Bronchial epithelial cell (primary cell): Measurements from ENCODE around the gene PCDHGA10. TPM values are rescaled to one million over a fixed set of nuclear protein-coding genes. Genes with fewer than 3 reads are reported as not detected.

Experiments used
- DNase-seq: peaks from one replicate; pipeline ENCODE4 v3.0.0-alpha.2; 2010; ENCODE audit warnings: low read depth
- FAIRE-seq: peaks from 2 replicates; lab custom pipeline; 2011; peaks lifted over from hg19 to GRCh38; lab: Jason Lieb, UNC
- H3K27me3 ChIP-seq: 2 replicates; pipeline ENCODE4 v1.5.1; 2011; ENCODE audit warnings: low read length; ENCODE audit not compliant: control insufficient read depth, insufficient read depth
- H3K36me3 ChIP-seq: 2 replicates; pipeline ENCODE4 v1.5.1; 2011; ENCODE audit warnings: low read length; ENCODE audit not compliant: control insufficient read depth, insufficient read depth
- H3K4me3 ChIP-seq: 2 replicates; pipeline ENCODE4 v1.5.1; 2011; ENCODE audit warnings: mild to moderate bottlenecking, low read depth, low read length, control low read depth
- total RNA-seq: library from RNA; depleted of rRNA; stranded (reverse); fragments of >200 nt; gene quantifications from 2 replicates; pipeline ENCODE4 v1.2.1, GENCODE V29; 2014
- TF ChIP-seq, protein P1 (sequence below): IDR thresholded peaks from 2 replicates; pipeline ENCODE4 v1.5.1; 2011; ENCODE audit warnings: mild to moderate bottlenecking, moderate library complexity, low read length, control low read depth, inconsistent platforms; ENCODE audit not compliant: insufficient read depth, severe bottlenecking

Gene PCDHGA10
- total RNA-seq, 1 donor from 2014 or later: 2.1 TPM

DNA sequence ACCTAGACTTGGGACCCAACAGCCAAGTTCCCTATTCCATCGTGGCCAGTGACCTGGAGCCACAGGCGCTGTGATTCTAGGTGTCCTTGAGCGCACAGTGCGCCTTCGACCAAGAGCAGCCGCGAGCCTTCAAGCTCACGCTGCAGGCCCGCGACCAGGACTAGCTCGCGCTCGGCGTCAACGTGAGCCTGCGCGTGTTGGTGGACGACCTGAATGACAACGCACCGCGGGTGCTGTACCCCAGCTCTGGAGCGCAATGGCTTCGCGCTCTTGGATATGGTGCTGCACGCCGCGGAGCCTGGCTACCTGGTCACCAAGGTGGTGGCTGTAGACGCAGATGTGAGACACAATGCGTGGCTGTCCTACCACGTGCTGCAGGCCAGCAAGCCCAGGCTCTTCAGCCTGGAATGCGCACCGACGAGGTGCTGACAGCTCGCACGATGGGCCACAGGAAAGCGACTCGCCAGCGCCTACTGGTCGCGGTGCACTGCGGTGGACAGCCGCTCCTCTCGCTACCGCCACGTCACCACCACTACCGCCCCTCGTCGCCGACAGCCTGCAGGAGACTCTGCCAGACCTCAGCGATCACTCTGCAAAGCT lies 28.9 kb downstream of the PCDHGA10 start:
- DNase-seq (no peak), FAIRE-seq (no peak)
- no peaks in the 10 kb centered on the region for H3K36me3 ChIP-seq
- H3K27me3 ChIP-seq: no peaks in the 10 kb centered on the region
- TF ChIP-seq, protein P1, sequence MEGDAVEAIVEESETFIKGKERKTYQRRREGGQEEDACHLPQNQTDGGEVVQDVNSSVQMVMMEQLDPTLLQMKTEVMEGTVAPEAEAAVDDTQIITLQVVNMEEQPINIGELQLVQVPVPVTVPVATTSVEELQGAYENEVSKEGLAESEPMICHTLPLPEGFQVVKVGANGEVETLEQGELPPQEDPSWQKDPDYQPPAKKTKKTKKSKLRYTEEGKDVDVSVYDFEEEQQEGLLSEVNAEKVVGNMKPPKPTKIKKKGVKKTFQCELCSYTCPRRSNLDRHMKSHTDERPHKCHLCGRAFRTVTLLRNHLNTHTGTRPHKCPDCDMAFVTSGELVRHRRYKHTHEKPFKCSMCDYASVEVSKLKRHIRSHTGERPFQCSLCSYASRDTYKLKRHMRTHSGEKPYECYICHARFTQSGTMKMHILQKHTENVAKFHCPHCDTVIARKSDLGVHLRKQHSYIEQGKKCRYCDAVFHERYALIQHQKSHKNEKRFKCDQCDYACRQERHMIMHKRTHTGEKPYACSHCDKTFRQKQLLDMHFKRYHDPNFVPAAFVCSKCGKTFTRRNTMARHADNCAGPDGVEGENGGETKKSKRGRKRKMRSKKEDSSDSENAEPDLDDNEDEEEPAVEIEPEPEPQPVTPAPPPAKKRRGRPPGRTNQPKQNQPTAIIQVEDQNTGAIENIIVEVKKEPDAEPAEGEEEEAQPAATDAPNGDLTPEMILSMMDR: no peak
- H3K4me3 ChIP-seq: no peak overlapping the region

DNA sequence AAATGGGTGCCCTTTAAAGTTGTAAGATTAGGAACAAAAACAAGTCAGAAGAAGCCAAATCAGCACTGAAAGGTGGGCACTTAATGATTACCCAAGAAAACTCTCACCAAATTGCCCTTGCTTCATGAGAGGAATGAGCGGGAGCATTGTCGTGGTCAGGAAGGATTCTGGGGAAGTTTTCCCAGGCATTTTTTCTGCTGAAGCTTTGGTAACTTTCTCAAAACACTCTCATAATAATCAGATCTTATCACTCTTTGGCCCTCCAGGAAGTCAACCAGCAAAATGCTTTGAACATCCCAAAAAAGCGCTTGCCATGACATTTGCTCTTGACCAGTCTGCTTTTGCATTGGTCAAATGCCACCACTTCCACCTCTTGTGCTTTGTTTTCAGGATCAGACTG lies 52.6 kb downstream of the PCDHGA10 start:
- TF ChIP-seq, protein P1: no peak
- H3K27me3 ChIP-seq: no peaks in the 10 kb centered on the region
- H3K36me3 ChIP-seq: no peaks in the 10 kb centered on the region
- DNase-seq (no peak), FAIRE-seq (no peak)
- H3K4me3 ChIP-seq: no peak overlapping the region

Other genes with a start within 250 kb of the PCDHGA10 start
- not detected in 2 replicates for gene PCDHB7, start 240.3 kb upstream of the PCDHGA10 start, total RNA-seq
- gene PCDHB8, start 235.2 kb upstream of the PCDHGA10 start, total RNA-seq: under 0.01 TPM in 2 replicates
- under 0.01 TPM in 1 of 2 replicates, not detected in the other for gene PCDHB16, start 230.6 kb upstream of the PCDHGA10 start, total RNA-seq
- under 0.01 TPM in 1 of 2 replicates, not detected in the other for gene PCDHB9, start 225.8 kb upstream of the PCDHGA10 start, total RNA-seq
- 0.13 and 0.26 TPM in 2 replicates for gene PCDHB10, start 220.6 kb upstream of the PCDHGA10 start, total RNA-seq
- under 0.01 and 0.26 TPM in 2 replicates for gene PCDHB11, start 213.4 kb upstream of the PCDHGA10 start, total RNA-seq
- gene PCDHB12, start 204.3 kb upstream of the PCDHGA10 start, total RNA-seq: 0.13 TPM in 1 of 2 replicates, not detected in the other
- 0.26 TPM in 1 of 2 replicates, not detected in the other for gene PCDHB13, start 199.1 kb upstream of the PCDHGA10 start, total RNA-seq
- gene PCDHB14, start 189.6 kb upstream of the PCDHGA10 start, total RNA-seq: 0.26 and 0.77 TPM in 2 replicates
- under 0.01 and 0.51 TPM in 2 replicates for gene PCDHB15, start 167.6 kb upstream of the PCDHGA10 start, total RNA-seq
- 0.13 TPM in 1 of 2 replicates, not detected in the other for gene SLC25A2, start 108.9 kb upstream of the PCDHGA10 start, total RNA-seq
- gene TAF7, start 92.2 kb upstream of the PCDHGA10 start, total RNA-seq: 36.3 and 74.5 TPM in 2 replicates
- under 0.01 and 0.26 TPM in 2 replicates for gene PCDHGA1, start 82.5 kb upstream of the PCDHGA10 start, total RNA-seq
- gene PCDHGA2, start 74.2 kb upstream of the PCDHGA10 start, total RNA-seq: under 0.01 and 0.26 TPM in 2 replicates
- under 0.01 and 0.13 TPM in 2 replicates for gene PCDHGA3, start 69.2 kb upstream of the PCDHGA10 start, total RNA-seq
- under 0.01 and 0.26 TPM in 2 replicates for gene PCDHGB1, start 62.9 kb upstream of the PCDHGA10 start, total RNA-seq
- 0.26 and 0.53 TPM in 2 replicates for gene PCDHGA4, start 58.0 kb upstream of the PCDHGA10 start, total RNA-seq
- under 0.01 and 0.26 TPM in 2 replicates for gene PCDHGB2, start 53.0 kb upstream of the PCDHGA10 start, total RNA-seq
- gene PCDHGA5, start 48.8 kb upstream of the PCDHGA10 start, total RNA-seq: under 0.01 and 0.13 TPM in 2 replicates
- gene PCDHGB3, start 42.7 kb upstream of the PCDHGA10 start, total RNA-seq: under 0.01 and 0.77 TPM in 2 replicates
- under 0.01 and 0.26 TPM in 2 replicates for gene PCDHGA6, start 39.1 kb upstream of the PCDHGA10 start, total RNA-seq
- gene PCDHGA7, start 30.2 kb upstream of the PCDHGA10 start, total RNA-seq: under 0.01 and 0.51 TPM in 2 replicates
- gene PCDHGB4, start 25.3 kb upstream of the PCDHGA10 start, total RNA-seq: 2.1 and 3.1 TPM in 2 replicates
- gene PCDHGA8, start 20.4 kb upstream of the PCDHGA10 start, total RNA-seq: under 0.01 and 0.51 TPM in 2 replicates
- gene PCDHGB5, start 15.0 kb upstream of the PCDHGA10 start, total RNA-seq: 2.4 and 5.1 TPM in 2 replicates
- gene PCDHGA9, start 10.2 kb upstream of the PCDHGA10 start, total RNA-seq: 0.53 and 1.5 TPM in 2 replicates
- gene PCDHGB6, start 5.0 kb upstream of the PCDHGA10 start, total RNA-seq: 0.53 and 1.5 TPM in 2 replicates
- gene PCDHGB7, start 4.7 kb downstream of the PCDHGA10 start, total RNA-seq: 1.3 and 3.3 TPM in 2 replicates
- gene PCDHGA11, start 8.1 kb downstream of the PCDHGA10 start, total RNA-seq: 1.6 and 3.2 TPM in 2 replicates
- 0.79 and 1.4 TPM in 2 replicates for gene PCDHGA12, start 17.5 kb downstream of the PCDHGA10 start, total RNA-seq
- 9.5 and 17.4 TPM in 2 replicates for gene PCDHGC3, start 63.0 kb downstream of the PCDHGA10 start, total RNA-seq
- gene PCDHGC4, start 72.0 kb downstream of the PCDHGA10 start, total RNA-seq: 0.53 and 0.90 TPM in 2 replicates
- gene PCDHGC5, start 76.1 kb downstream of the PCDHGA10 start, total RNA-seq: 0.26 and 0.77 TPM in 2 replicates
- gene DIAPH1, start 206.0 kb downstream of the PCDHGA10 start, total RNA-seq: 48.2 and 57.1 TPM in 2 replicates
- gene HDAC3, start 223.9 kb downstream of the PCDHGA10 start, total RNA-seq: 72.7 and 87.1 TPM in 2 replicates
- 14.2 and 16.6 TPM in 2 replicates for gene RELL2, start 224.0 kb downstream of the PCDHGA10 start, total RNA-seq
- 14.2 and 17.2 TPM in 2 replicates for gene FCHSD1, start 238.4 kb downstream of the PCDHGA10 start, total RNA-seq